ENCODE results near the gene CREB3.

CREB3 gene

DNA sequence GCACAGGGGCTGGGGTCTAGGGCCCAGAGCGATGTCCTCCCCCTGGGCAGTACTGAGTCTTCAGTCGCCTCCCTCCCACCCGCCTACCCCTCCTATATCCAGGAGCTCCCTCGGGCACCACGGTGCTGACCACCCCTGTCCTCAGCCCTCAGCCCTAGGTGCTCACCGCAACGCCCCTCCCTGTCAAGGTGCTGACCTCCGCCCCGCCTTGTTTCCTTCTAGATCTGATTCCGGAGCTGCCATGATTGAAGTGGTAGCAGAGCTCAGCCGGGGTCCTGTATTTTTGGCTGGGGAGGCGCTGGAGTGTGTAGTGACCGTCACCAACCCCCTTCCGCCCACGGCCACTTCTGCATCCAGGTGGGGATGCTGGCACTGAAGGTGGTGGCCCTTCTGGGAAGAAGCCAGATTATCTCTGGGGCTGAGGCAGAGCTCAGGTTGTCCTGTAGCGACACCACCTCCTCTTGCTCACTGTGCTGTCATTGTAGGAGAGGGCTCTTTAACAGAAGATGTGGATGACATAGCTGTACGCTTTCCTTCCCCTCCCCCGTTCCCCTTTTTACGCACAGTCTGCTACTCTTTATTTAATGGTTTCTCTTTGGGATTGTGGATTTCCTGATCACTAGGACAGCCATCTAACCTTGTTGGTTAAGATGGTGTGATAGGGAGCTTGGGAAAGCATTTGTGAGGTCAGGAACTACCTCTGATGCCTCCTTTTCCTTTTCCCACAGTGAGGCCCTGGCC lies 17.2 kb downstream of the CREB3 start:
- DNase-seq: peak; percentile 29

DNA sequence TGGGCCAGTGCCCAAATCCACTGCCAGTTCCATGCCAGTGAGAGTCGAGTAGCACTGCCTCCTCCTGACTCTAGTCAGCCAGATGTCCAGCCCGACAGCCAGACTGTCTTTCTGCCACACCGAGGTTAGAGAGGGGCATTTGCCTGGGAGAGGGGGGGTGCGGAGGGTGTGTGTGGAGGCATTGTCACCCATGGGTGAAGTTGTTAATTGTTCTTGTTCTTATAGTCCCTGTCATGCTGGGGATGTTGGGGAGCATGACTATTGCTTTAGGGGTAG lies 17.7 kb downstream of the CREB3 start:
- no peak for DNase-seq

DNA sequence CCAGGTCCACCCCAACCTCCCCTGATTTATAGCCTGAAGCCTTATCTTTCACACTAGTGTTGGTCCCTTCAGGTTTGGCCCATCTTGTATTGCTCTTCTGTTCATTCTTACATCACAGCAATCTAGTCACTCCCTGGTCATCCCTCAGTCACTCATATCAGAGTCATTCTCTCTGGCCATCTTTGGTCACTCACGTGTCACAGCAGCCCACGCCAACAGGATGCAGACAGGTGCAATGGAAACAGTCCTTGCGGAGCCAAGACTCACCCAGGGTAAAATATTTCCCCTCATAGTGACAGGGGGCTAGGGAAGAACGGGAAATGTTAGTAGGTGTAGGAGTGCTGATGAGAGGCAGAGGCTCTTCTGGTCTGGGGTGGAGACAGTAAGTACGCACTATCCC lies 21.0 kb downstream of the CREB3 start:
- no peak for DNase-seq

DNA sequence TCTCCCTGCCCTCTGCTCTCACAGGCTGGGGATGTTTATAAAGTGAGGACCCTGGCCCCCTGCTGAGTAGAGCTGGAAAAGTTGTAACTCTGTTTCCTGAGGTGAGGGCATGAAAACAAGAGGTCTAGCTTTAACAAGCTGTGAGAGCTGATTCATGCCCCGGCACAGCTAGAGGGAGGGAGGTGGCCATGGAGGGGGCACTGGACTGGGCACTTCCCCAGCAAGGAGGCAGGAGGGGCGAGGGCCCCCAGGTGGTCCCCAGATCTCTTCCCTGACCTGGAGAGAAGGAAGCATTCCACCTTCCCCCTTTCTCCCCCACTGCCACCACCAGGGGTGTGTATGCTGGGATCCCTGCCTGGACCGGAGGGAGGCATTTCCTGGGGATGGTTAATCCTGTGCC lies 21.8 kb downstream of the CREB3 start, which contains the start of gene MSMP:
TSS of gene MSMP (minus strand) at position 13 of the 400 bp plus-strand sequence. CDS start 147 bp downstream, outside the sequence.
- DNase-seq: no peak

DNA sequence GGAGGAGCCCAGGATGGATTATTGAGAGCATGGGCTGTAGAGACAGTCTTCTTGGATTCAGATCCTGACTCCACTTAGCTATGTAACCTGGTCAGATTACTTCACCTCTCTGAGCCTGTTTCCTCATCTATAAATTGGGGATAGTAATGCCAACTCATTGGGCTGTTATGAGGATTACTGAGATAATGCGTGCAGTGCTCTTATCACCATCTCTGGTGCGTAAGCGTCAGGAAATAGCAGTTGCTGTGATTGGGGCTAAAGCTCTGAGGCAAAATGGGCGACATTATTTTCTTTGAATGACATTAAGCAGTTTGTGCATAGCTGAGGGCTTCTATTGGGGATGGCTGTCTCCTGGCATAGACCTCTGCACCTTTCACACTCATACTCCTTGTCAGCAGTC lies 22.6 kb downstream of the CREB3 start:
- DNase-seq: no peak

DNA sequence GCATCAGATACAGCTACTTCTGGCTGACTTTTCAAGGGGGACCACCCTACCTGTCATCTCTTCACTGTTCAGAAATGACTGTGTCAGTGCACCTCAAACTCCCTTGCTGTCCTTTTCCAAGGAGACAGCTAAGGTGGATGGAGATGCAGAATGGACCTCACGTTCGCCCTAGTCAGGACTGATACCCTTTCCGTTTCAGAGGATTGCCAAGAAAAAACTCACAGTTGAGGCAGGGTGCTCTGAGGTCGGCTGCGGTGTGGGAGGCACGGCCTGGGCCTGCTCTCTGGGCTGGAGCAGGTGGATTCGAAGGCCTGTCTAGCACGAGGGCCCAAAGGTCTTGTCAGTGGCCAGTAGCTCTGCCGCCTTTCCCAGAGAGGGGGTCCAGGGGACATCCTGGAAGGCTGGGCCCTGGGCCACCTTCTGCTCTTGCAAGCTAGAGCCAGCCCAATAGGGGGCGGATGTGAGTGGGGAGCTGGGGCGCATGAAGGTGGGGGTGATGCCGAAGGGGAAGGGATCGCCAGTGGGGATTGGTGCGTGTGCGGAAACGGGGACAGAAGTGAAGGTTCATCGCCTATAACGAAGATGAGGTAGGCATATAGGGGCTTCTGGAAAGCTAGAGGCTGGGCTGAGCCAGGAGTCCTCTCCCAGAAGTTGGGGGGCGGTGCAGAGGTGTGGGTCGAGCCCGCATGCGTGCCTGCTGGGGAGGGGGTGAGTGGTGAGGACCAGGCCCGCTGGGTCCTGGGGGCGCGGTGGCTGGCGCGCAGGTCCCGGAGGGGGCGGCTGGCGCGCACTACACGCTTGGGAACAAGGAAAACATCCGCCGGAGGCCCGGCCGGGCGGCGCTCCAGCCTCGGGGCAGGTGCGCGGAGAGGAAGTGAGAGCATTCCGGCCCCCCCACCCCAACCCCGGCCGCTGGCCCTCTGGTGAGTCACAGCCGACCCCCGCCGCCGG lies 24.1 kb downstream of the CREB3 start:
- peak; percentile 76 for DNase-seq

DNA sequence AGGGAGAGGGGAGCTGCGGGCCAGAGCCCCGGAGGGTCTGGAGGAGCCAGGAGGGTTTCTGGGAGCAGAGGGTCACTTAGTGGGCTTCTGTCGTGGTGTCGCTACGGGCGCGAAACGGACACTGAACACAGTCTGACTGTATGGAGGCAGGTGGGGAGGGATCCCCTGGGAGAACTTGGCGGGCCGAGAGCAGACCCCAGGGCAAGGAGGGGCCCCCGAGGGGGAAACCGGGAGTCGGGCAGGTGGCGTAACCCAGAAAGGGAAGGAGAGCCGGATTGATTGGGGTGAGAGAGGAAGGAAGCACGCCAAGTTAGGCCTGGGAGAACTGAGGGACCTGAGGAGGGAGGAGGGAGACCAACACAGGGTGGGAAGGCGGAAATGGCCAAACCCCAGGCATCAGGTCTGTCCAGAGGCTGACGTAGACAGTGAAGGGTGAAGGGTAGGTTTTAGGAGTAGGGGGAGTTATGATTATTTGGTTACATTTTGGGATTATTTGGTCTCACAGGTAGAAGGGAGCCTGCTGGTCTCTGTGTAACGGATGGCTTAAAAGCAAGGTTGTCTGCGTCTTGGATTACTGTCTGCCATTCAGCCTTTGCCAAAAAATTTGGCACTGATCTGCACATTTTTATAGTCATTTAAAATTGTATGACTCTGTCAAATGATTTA lies 24.9 kb downstream of the CREB3 start:
- DNase-seq: peak; percentile 65

DNA sequence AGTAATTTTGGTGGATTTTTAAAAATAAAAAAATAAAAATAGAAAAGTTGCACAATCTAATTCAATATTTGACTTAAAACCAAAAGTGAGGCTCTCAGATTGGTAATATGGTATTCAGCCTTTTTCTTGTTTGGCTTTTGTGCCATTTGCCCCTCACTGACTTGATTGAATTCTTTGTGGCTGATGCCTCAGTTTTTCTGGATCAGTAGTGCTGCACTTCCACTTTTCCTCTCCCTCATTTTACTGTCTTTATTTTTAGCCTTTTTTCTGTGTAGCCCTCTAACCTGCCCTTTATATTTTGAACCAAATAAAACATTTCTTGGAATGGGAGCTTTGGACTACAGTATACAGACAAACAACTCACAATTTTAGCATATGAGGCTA lies 25.4 kb downstream of the CREB3 start:
- DNase-seq: no peak

DNA sequence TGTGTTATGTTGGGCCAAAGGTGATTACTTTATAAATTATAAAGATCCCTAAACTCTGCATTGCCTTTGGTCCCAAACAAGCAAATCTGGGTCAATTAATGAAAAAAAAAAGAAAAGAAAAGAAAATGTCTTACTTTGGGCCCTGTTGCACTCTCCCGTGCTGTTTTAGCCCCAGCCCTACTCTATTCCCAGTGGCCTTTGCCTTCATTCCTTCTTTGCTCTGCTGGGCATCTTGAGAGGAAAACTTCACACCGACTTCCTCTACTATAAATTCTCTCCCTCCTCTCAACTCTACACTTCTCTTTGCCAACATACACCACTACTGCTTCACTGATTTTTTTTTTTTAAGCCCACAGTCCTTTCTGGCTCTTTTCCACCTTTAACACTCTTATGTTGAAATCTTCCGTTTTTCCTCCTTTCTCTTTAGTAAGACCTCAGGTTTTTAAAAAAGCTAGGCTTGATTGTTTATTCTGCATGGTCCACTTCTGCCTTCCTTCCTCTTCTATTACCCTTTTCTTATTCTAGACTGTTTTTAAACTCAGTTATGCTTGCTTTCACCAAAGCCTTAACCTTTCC lies 26.1 kb downstream of the CREB3 start:
- no peak for DNase-seq

DNA sequence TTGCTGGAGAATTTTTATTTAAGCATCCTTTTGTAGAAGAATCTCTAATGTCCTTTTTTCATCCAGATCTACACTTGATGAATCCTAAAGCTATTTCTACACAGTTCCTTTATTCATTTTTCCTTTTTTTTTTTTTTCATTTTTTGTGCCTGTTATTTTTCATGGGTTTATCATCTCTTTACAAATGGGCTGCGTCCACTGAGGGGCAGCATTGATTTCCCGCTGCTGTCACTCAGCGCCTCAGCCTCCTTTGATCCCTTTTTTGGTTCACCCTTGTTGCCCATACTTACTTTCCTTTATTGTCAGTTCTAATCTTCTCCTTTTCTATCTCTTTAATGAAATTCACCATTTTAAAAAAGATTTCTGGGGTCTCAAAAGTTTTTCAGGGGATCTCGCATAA lies 27.3 kb downstream of the CREB3 start:
- no peak for DNase-seq

DNA sequence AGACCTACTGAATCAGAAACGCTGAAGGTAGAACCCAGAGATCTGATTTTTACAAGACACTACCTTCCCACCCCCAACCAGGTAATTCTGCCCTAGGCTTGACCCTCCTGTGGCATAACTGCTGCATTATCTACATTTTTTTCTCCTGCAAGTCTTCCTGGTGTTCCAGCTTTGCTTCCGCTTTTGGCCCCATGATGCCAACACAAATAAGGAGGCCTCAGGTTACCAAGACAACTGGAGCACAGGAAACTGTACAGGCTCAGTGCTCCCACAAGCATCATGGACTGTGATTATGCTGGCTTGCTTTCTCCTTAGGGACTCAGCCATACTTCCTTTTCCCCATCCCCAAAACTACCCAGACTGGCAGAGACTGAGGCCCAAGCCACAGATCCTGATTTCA lies 28.2 kb downstream of the CREB3 start:
- peak; percentile 91 for DNase-seq

DNA sequence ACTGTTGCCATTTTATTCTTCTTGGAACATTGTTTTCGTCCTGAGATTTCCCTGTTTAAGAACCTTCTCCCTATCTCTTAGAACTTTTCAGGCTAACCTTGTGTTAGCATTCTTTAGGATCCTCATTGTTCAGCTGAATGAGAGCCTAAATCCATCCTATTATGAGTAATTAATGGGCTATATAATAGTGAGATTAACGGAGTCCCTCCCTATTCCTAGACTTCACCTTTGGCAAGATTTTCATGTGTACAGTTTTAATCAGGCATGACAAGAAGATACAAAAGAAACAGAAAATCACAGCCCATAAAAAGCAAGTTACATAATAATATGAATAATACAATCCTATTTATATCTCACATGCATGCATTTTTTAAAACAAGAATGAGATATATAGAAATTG lies 30.7 kb downstream of the CREB3 start:
- DNase-seq: no peak

DNA sequence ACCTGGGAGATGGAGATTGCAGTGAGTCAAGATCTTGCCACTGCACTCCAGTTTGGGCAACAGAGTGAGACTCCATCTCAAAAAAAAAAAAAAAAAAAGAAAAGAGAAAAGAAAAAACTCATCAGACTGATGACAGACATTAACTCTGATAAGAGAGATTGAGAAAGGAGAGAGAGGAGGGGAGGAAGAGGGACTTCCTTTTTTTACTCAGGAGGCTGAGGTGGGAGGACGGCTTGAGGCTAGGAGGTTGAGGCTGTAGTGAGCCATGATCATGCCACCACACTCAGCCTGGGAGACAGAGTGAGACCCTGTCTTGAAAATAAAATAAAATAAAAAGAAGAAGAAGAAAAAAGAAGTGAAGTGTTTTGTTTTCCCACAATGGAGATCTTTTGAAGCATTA lies 31.3 kb downstream of the CREB3 start:
- no peak for DNase-seq

DNA sequence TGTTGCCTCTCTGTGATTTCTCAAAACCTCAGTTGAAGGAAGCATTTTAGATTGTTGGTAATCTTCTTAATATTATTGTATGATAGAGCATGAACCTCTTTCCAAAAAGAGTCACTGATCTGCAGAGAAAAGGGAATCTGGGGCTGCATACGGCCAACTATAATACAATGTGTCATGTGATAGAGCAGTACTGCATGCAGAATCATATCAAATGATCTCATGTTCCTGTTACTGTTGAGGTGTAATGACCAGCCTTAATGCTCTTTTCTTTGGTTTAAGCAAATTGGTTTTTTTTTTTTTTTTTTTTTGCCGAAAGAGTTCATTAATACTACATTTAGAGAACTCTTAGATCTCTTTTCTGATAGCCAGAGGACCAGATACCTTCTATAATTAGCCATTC lies 34.5 kb downstream of the CREB3 start:
- DNase-seq: no peak

DNA sequence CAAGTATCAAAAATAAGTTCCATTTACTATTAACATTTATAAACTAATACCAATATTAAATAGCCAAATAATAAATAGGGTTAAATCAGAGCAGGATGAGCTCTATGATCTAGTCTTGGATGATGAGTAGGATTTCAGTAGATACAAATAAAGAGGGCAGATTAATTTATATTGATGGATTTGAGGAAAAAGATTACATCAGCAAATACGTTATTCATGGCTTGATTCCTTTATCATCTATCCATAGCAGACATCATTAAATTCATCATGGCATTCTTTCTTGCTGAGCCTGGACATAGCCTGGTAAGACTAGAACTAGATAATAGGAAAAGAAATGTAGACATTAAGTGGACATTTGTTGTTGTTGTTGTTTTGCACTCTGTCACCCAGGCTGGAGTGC lies 35.0 kb downstream of the CREB3 start:
- no peak for DNase-seq

DNA sequence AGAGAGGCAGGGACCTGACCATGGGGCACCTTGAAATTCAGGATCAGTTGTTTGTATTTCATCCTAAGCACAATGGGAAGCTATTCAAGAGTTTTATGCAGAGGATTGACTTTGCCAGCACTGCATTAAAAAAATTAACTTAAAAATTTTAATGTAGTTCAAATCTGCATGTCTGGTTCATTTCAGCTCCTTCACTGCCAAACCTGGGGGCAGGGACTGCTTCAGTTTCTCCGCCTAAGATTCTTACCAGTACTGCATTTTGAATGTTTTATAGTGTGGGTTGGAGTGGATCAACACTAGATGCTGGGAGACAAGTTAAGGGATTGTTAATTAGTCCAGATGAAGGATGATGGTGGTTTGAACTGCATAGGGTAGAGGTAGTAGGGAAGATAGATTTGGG lies 37.3 kb downstream of the CREB3 start:
- DNase-seq: no peak

DNA sequence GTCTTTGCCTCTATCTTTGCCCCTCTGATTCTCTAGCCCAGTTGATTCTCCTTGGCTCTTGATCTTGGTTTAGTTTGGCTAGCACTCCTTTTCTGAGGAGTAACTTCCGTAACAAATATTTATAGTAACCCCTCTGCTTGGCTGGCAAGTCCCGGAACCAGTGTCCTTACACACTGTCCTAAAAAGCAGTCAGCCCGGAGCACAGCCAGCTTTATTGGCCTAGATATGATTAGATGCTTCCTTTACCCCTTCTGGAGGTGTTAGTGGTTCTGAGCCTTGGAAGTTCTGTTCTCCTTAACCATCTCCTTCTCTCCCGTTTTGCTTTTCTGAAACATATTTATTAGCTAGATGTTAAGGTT lies 38.6 kb downstream of the CREB3 start:
- peak; percentile 31 for DNase-seq

DNA sequence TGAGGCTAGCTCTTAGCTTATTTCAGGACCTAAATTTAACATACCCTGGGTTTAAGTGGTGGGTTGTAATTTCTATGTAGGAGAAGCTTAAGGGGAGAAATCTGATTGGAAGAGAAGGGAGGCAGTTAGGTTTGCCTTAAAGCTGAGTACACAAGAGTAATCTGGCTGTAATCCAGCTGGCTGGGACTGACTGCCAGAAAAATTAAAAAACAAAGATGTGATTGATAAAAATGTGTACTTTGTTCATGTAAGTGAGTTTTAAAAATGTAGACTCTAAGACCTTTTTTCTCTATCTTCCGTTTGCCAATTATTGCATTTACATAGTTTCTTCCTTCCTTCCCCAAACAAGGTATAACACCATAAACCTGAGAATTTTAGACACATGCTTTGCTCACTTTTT lies 39.1 kb downstream of the CREB3 start:
- peak; percentile 83 for DNase-seq

DNA sequence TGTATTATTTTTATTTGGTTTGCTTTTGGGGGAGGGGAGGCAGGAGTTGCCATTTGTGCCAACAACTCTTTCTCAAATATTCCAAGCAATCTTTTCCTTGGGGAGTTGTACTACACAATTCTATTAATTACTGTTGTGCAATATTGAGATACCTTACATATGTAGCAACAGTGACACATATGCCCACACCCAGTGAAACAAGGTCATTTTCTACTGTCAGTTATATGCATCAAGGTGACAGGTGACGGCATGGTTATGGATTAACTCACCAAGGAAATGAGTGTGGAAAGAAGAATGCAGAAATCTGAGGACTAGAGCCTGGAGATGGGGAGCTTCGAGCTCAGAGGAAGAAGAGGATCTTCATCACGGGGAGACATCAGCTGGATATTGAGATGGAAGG lies 39.5 kb downstream of the CREB3 start:
- DNase-seq: peak; percentile 10

DNA sequence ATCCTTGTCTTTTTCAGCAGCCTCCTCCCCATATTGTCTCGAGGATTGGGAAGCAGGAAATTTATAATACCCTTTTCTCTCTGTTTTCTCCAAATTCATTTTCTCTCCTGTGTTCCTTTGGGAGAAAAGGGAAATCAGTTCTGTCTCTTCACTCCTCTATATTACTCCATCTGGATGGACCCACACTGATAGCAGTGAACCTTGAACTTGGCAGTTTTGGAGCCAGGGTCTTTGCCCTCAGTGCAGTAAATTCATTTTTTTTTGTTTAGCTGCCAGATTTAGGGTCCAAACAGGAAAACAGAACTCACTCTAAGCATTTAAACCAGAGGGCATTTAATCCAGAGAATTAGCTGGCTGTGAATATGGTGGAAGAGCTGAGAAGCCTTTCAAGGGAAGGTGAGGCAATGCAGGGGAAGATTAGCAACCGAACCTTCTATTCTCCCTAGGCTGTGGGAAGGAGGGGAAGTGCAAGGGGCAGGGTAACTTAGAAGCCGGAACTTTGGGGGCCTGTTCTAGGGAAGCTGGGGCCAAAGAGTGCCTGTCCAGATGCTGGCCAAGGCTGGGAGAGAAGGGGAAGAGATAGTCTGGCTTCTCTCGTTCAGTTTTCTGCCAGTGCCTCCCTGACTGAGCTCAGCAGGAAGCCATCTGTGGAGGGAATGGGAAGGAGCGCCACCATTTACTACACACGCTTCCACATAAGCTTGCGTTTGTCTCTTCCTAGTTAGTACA lies 42.6 kb downstream of the CREB3 start:
- no peak for DNase-seq

DNA sequence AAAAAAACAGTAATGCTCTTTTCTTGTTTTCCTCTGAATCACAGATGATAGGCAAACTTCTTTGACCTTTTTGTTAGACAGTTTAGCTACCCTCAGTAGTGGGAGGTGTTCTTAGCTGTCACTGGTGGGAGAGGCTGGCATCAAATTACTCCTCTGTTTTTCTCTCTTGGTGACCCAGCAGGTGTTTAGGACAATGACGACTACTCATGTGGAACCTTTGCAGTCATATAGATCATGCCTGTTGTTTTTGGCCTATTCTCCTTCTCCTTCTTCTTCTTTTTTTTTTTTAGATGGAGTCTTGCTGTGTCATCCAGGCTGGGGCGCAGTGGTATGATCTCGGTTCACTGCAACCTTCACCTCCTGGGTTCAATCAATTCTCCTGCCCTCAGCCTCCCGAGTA lies 43.6 kb downstream of the CREB3 start:
- DNase-seq: peak; percentile 96

DNA sequence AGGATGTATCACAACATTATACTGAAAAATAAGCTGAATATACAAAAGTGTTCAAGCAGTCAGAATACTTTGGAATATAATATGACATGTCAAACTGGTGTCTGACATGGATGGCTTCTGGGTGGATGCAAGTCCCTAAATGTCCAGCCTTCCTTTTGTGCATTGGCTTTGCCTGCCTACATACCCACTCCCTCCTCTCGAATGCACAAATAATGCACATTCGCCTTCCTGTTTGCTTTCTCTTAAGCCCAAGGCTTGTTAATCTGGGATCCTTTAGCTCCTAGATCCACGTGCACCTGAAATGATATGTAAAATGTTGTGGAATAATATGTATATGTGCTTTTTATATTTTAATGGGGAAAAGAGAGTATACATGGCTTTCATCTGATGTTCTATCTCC lies 46.0 kb downstream of the CREB3 start:
- no peak for DNase-seq

DNA sequence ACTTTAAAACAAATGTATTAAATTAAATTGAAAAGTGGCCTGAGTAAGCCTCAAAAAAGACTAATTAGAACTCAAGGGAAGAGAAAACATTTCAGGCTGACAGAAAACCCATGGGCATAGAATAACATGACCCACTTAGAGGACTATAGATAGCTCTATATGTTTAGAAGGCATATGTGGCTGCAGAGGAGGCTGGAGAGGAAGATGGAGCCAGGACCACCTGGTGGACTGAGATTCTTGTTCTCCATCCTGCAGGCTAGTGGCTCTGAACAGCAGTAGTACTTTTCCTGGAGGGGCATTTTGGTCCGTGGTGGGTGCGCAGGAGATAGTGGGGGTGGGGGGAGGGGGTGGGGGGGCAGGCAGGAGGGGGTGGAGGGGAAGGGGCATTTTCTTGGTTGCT lies 48.6 kb downstream of the CREB3 start:
- no peak for DNase-seq
